ENCODE data around the gene RTCB. TPM values are rescaled to one million over a fixed set of nuclear protein-coding genes. Genes with fewer than 3 reads are reported as not detected.

RTCB gene
- total RNA-seq, 1 donor from 2014 or later: 215 TPM

DNA sequence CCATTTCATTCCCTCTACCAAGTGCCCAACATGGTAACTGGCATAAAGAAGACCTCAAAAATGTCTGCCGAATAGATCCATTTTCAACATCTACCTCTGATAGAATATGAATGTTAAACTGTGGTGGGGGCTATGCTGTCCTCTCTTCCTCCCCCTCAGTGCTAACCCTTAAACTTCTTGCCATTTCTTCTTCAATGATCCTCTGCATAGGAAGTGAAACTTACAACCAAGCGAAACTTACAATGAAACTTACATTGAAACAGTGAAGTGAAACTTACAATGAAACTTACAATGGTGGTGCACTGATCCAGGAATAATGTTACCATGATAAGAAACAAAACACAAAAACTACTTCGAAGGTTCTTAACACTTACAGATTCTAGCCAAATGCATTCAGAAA is 4.7 kb downstream of the RTCB start:
- H2AFZ ChIP-seq (replicated peaks): no peak overlapping the region
- no peak overlapping the region for H3K9ac ChIP-seq
- no peak overlapping the region for H3K4me2 ChIP-seq
- H3K27ac ChIP-seq: no peak overlapping the region
- Mint-ChIP-seq H3K9me3 (no peaks in the 10 kb centered on the region), H3K27me3 (ENCODE audit: insufficient read depth, low read depth) (peaks cover 3% of the 10 kb centered on the region), H3K4me3 (no peak overlapping the region), H3K27ac (no peak overlapping the region), H3K36me3 (peaks cover 22% of the 10 kb centered on the region), H3K4me1 (peaks cover 18% of the 10 kb centered on the region)
- no peak for DNase-seq (ENCODE audit: low spot score)
- H3K9me3 ChIP-seq (ENCODE audit: low read depth): no peaks in the 10 kb centered on the region
- no peaks in the 10 kb centered on the region for H3F3A ChIP-seq (ENCODE audit: low read depth)
- H3K36me3 ChIP-seq: peaks cover 20% of the 10 kb centered on the region
- H3K4me3 ChIP-seq: no peak overlapping the region
- peaks cover 34% of the 10 kb centered on the region for H3K79me2 ChIP-seq (ENCODE audit: low read depth)
- peaks cover 30% of the 10 kb centered on the region for H4K20me1 ChIP-seq (ENCODE audit: low read depth)
- peaks cover 7% of the 10 kb centered on the region for H3K4me1 ChIP-seq
- TF ChIP-seq EZH2phosphoT487 (IDR thresholded peaks at IDR 0.05) (no peak), EZH2 (IDR thresholded peaks at IDR 0.05) (no peak)
- TF ChIP-seq, protein P1, sequence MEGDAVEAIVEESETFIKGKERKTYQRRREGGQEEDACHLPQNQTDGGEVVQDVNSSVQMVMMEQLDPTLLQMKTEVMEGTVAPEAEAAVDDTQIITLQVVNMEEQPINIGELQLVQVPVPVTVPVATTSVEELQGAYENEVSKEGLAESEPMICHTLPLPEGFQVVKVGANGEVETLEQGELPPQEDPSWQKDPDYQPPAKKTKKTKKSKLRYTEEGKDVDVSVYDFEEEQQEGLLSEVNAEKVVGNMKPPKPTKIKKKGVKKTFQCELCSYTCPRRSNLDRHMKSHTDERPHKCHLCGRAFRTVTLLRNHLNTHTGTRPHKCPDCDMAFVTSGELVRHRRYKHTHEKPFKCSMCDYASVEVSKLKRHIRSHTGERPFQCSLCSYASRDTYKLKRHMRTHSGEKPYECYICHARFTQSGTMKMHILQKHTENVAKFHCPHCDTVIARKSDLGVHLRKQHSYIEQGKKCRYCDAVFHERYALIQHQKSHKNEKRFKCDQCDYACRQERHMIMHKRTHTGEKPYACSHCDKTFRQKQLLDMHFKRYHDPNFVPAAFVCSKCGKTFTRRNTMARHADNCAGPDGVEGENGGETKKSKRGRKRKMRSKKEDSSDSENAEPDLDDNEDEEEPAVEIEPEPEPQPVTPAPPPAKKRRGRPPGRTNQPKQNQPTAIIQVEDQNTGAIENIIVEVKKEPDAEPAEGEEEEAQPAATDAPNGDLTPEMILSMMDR (IDR thresholded peaks at IDR 0.05): no peak
- no peaks in the 10 kb centered on the region for H3K27me3 ChIP-seq

DNA sequence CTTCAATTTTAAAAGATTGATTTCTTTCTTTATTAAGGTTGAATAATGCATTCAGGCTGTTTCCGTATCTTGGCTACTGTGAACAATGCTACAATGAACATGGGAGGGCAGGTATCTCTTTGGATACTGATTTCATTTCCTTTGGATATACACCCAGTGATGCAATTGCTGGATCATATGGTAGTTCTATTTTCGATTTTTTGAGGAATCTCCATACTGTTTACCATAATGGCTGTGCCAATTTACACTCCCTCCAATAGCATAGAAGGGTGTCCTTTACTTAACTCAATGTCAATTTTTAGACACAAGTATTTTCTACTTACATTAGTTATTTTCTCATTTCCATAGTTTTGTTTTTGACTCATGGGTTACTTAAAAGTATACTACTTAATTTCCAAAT is 8.0 kb downstream of the RTCB start:
- DNase-seq (ENCODE audit: low spot score): no peak
- H3K4me1 Mint-ChIP-seq: no peaks in the 10 kb centered on the region
- peaks cover 4% of the 10 kb centered on the region for H4K20me1 ChIP-seq (ENCODE audit: low read depth)
- H3K9me3 ChIP-seq (ENCODE audit: low read depth): no peaks in the 10 kb centered on the region
- H2AFZ ChIP-seq (replicated peaks): no peak overlapping the region
- no peaks in the 10 kb centered on the region for H3K27me3 Mint-ChIP-seq (ENCODE audit: insufficient read depth, low read depth)
- H3F3A ChIP-seq (ENCODE audit: low read depth): no peaks in the 10 kb centered on the region
- no peaks in the 10 kb centered on the region for H3K4me1 ChIP-seq
- TF ChIP-seq, protein P1 (IDR thresholded peaks at IDR 0.05): no peak
- no peak for TF ChIP-seq EZH2phosphoT487 (IDR thresholded peaks at IDR 0.05)
- TF ChIP-seq EZH2 (IDR thresholded peaks at IDR 0.05): no peak
- no peak overlapping the region for H3K4me2 ChIP-seq
- H3K79me2 ChIP-seq (ENCODE audit: low read depth): peaks cover 6% of the 10 kb centered on the region
- H3K36me3 ChIP-seq: peaks cover 22% of the 10 kb centered on the region
- H3K4me3 Mint-ChIP-seq: no peak overlapping the region
- no peak overlapping the region for H3K4me3 ChIP-seq
- H3K27ac ChIP-seq: no peak overlapping the region
- H3K27me3 ChIP-seq: no peaks in the 10 kb centered on the region
- H3K27ac Mint-ChIP-seq: no peak overlapping the region
- H3K9ac ChIP-seq: no peak overlapping the region
- H3K36me3 Mint-ChIP-seq: peaks cover 25% of the 10 kb centered on the region
- H3K9me3 Mint-ChIP-seq: no peaks in the 10 kb centered on the region

DNA sequence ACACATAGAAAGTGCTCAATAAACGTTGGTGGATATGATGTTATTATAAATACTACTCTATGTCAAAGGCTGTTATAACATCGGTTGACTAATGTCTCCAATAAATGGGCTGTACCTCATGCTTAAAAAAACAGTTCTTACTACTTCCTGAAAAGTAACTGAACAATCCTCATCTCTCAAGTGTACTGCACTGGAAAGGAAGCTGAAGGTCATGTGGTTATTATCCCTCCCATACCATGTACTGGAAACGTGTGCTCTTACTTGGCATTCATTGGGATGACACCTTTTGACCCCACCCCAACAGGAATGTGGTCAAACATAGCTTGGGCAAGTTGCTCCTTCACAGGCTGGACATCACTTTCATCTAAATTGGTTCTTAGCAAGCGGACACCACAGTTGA is 10.6 kb downstream of the RTCB start:
- H3K36me3 Mint-ChIP-seq: peaks cover 23% of the 10 kb centered on the region
- Histone ChIP-seq H2AFZ (replicated peaks) (no peak overlapping the region), H3K9ac (no peak overlapping the region)

More for the DNA sequence above, 10.6 kb downstream of the RTCB start:
- Histone ChIP-seq H3K27me3 (no peaks in the 10 kb centered on the region), H3K27ac (no peak overlapping the region), H3K36me3 (peaks cover 36% of the 10 kb centered on the region), H3K4me2 (no peak overlapping the region), H3K79me2 (ENCODE audit: low read depth) (no peaks in the 10 kb centered on the region), H3K9me3 (ENCODE audit: low read depth) (no peaks in the 10 kb centered on the region), H3F3A (ENCODE audit: low read depth) (no peaks in the 10 kb centered on the region), H3K4me3 (no peak overlapping the region), H4K20me1 (ENCODE audit: low read depth) (peaks cover 3% of the 10 kb centered on the region), H3K4me1 (no peaks in the 10 kb centered on the region)
- Mint-ChIP-seq H3K27ac (no peak overlapping the region), H3K4me3 (no peak overlapping the region), H3K9me3 (no peaks in the 10 kb centered on the region), H3K4me1 (no peaks in the 10 kb centered on the region), H3K27me3 (ENCODE audit: insufficient read depth, low read depth) (no peaks in the 10 kb centered on the region)
- TF ChIP-seq EZH2phosphoT487 (IDR thresholded peaks at IDR 0.05) (no peak), EZH2 (IDR thresholded peaks at IDR 0.05) (no peak)
- TF ChIP-seq, protein P1 (IDR thresholded peaks at IDR 0.05): no peak
- no peak for DNase-seq (ENCODE audit: low spot score)

Data from neural progenitor cell (in vitro differentiated cells).